GM10847 (cell line): ENCODE measurements around the gene KRT6A.

Experiments
- POLR2A ChIP-seq: IDR thresholded peaks from 2 replicates; pipeline ENCODE4 v1.6.1; 2011; ENCODE audit not compliant: insufficient read length; ENCODE audit errors: extremely low read depth

KRT6A gene

GRCh38 chr12:52528641-52529143, 35.6 kb upstream of the KRT6A start:
- no peak for TF ChIP-seq POLR2A

- no peak for TF ChIP-seq POLR2A
Measured at GRCh38 chr12:52527121-52527800, 34.2 kb upstream of the KRT6A start.

GRCh38 chr12:52526511-52526951, 33.5 kb upstream of the KRT6A start:
- no peak for TF ChIP-seq POLR2A

GRCh38 chr12:52525661-52526499, 32.8 kb upstream of the KRT6A start:
- TF ChIP-seq POLR2A: no peak

GRCh38 chr12:52524898-52525591, 32.0 kb upstream of the KRT6A start:
- TF ChIP-seq POLR2A: no peak

- TF ChIP-seq POLR2A: no peak
Measured at GRCh38 chr12:52524241-52524897, 31.3 kb upstream of the KRT6A start.

- no peak for TF ChIP-seq POLR2A
Measured at GRCh38 chr12:52523824-52524223, 30.8 kb upstream of the KRT6A start.

GRCh38 chr12:52522346-52523011, 29.4 kb upstream of the KRT6A start:
- no peak for TF ChIP-seq POLR2A

GRCh38 chr12:52521568-52522266, 28.7 kb upstream of the KRT6A start:
- TF ChIP-seq POLR2A: no peak

GRCh38 chr12:52521175-52521567, 28.1 kb upstream of the KRT6A start:
- no peak for TF ChIP-seq POLR2A

- TF ChIP-seq POLR2A: no peak
Measured at GRCh38 chr12:52519826-52520662, 27.0 kb upstream of the KRT6A start, which contains the start of gene KRT5. TSS of gene KRT5 (minus strand) at chr12:52520394. CDS start at chr12:52520296, 98 bp downstream.

- TF ChIP-seq POLR2A: no peak
Measured at GRCh38 chr12:52519387-52519703, 26.3 kb upstream of the KRT6A start.
